Hair follicular keratinocyte (primary cell): ENCODE results near the gene DMRT3. TPM values are rescaled to one million over a fixed set of nuclear protein-coding genes. Genes with fewer than 3 reads are reported as not detected.

Experiments
- total RNA-seq: library from RNA; depleted of rRNA; stranded (reverse); fragments of >200 nt; gene quantifications from 2 replicates; pipeline ENCODE4 v1.2.3, GENCODE V29; 2015

DMRT3 gene
- not detected in 2 replicates for total RNA-seq

GRCh38 chr9:976258-976942, at the start of gene DMRT3:
Gene DMRT3 (plus strand): TSS chr9:976655. CDS start chr9:977002, 347 bp downstream.

Other genes with a start within 250 kb of the DMRT3 start
- gene DMRT1, start 135.0 kb upstream of the DMRT3 start, total RNA-seq, result not detected in 2 replicates
- gene DMRT2, start 73.7 kb downstream of the DMRT3 start, total RNA-seq, result not detected in 2 replicates